ENCODE results near the gene SOCS6.
A peak's percentile ranks its signal among the peaks of the same experiment; 100 is the strongest.
"Not testable (repeated sequence)": the region's sequence is repeated elsewhere in the genome, so short reads cannot be mapped to it uniquely, and the experiment has no call there.

SOCS6 gene

DNA sequence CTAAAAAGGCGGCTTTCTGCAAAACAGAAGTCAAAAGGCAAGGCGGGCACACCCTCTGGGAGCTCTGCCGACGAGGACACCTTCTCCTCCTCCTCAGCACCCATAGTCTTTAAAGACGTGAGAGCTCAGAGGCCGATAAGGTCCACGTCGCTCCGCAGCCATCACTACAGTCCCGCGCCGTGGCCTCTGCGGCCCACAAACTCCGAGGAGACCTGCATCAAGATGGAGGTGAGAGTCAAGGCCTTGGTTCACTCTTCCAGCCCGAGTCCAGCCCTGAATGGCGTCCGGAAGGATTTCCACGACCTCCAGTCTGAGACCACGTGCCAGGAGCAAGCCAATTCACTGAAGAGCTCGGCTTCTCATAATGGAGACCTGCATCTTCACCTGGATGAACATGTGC is 36.1 kb downstream of the SOCS6 start:
- DNase-seq, result no peak

DNA sequence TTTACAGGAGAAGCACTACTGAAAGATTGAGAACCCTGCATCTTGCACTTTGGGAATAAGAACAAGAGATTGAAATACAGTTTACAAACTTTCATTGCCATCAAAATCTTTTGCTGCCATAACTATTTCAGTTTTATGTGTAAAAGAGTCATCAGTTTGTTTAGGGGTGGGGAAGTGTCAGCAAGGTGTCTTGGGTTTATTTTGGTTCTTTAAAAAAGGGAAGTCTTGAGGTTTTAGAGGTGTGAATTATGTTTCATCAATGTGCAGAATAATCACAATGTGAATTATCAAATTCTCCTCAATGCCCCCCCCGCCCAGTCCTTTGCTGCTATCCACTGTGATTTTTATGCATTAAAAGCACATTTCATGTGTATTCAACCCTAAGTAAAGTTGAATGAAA is 37.4 kb downstream of the SOCS6 start:
- DNase-seq, result no peak

DNA sequence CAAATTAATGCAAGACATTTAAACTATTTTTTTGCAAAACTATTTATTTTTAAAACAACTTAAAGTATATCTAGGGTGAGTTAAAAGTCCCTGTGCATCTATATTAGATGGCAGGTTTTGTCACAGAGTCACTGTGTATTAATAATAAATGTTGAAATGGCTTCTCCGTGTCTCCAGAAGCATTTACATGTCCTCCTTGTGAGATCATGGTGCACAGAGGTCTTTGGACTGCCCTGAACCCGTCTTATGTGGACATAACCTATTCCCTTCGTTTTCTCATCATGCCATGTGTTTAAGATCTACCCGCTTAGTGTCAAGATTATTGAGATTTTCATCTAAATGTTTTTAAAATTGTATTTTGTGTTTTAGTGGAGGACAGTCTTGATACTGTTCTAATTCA is 39.3 kb downstream of the SOCS6 start:
- no peak for DNase-seq

DNA sequence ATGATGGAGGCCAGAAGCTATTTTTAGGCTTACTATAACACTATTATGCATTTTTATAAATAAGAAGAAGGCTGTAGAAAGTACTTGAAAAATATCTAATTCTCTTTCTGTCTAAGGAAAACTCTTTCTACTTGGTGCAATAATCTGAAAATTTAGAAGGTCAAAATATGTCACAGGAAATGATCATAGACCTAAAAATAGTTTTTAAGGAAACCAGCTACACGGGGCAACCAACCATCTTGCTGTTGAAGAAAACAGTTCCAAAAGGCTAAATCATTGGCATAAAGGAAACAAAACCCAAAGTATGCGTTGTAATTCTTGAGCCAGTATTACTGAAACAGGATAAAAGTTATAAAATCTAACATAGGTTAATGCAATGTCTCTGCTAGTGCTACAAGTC is 40.2 kb downstream of the SOCS6 start:
- DNase-seq, result no peak

DNA sequence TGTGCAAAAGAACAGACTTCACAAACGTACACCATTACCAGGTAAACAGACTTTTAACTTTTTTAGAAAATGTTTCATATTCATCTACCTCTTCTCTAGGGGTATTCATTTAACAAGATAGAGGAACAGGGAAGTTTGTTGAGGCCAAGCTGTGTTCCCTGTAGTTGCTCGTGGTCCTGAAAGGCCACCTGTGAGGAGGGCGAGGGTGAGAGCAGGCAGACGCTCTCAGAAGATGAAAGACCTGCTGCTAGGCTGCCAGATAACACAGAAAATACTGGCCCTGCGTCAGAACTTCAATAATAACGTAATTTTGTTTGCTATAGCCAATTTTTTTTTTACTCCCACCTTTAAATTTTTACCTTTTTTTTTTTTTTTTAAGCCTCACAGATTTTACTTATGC is 42.0 kb downstream of the SOCS6 start:
- DNase-seq, result no peak

DNA sequence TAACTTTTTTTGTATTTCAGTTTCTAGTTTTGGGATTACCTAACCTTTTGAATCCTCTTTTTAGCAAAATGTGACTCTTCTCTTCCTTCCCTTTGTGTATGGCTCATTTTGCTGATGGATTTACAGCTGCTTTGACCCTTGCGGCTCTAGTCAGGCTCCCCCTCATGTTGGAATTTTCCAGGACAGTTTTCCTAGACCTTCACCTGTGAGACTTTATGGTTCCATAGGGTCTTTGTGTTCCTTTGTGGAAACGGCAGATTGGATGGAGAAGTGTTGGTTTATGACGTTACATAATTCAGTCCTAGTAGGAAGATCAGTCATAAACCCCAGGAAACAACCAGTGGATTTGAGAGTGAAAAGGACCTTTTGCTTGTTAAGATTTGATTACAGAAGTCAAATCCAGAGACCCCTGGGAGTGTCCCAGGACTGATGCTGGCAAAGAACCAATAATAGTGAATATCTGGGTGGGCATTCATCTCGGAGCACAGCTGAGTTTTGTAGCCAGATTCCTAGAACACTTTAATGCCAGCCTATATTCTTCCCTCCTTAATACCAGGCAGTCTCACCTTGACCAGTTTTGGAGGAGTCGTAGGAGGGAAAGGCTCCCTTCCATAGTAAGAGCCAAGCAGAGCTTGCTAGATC is 42.7 kb downstream of the SOCS6 start:
- peak in 1 of 2 donors; percentile 34 for DNase-seq

DNA sequence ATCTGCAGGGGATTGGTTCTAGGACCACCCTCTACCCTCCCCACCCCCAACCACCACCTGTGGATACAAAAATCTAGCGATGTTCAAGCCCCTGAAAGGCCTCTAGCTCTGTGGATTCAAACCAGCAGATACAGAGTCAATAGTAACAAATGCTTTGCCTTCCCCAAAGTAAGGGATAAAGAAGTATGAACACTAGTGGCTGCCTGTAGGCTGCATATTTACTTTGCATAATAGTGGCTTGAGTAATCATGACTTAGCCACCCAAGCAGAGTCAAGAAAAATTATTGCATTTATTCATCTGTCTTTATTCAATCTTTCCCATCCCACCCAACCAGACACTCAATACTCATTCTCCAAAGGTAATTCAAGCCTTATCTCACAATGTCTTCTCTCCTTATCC is 43.8 kb downstream of the SOCS6 start:
- no peak for DNase-seq

DNA sequence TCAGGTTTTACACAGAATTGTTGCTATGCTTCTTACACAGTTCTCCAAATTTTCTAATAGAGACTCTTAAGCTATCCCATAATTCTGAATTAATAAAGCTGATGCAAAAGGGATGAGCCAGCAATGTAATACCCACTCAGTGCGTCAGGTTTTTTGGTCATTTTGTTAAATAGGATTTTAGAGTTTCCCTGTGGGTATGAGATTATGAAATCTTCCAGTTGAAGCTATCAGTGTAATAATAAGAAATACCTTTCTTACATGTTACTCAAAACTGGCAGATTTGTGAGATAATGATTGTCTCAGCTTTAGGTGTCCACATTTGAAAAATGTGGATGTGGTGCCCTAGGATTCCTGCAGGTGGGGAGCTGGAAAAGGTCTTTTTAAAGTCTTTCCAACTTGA is 44.5 kb downstream of the SOCS6 start:
- no peak for DNase-seq

DNA sequence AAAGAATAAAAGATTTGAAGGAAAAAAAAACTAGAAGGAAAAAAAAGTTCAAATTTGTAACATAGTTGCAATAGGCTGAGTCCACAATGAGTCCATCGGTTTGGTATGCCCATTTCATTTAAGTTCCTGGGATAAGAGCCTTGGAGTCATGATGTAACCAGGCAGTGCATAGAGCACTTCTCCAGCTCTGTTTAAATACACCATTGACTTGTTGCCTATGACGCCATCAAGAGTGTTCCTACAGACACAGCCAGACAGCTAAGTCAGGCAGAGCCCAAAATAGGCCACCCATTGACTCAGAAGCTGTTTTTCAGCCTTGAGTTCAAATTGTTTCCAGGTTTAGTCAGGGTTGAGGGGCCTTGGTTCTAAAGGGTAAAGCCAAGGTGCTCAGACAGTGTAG is 44.9 kb downstream of the SOCS6 start:
- DNase-seq, result no peak

DNA sequence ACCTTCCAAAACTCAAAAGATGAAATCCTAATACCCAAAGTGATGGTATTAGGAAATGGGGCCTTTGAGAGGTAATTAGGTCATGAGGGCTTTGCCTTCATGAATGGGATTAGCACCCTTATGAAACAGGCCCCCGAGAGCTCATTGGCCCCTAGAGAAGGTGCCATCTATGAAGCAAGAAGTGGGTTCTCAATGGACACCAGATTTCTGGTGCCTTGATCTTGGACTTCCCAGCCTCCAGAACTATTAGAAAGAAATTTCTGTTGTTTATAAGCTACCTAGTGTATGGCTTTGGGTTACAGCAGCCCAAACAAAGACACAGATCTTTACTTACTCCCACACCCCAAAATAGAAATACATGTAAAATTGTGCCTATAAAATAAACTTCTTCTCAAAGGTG is 45.4 kb downstream of the SOCS6 start:
- no peak for DNase-seq

DNA sequence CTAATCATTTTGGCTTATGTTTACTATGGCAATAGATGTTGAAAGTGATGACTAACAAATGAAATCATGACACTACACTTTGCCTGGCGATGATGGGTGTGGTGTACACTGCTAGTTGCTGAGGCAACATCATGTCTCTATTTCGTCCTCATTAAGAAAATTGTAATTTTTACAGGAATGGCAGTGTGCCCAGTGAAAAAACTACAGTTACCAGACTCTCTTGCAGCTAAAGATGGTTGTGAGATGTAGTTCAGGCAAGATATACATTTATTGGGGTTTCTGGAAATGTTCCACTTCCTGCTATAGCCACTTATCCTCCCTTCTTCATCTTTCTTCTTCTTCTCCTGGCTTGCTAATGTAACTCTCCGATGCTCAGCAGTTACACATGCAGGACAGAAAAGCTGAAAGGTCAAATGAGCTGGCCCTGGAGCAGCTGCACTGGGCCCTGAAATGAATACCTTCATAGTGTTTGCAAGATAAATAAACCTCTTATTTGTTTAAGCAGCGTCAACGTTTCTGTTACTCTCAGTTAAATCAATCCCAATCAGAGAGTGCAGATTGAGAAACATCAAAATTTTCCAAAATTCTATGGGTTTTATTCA is 46.0 kb downstream of the SOCS6 start:
- DNase-seq, result no peak

DNA sequence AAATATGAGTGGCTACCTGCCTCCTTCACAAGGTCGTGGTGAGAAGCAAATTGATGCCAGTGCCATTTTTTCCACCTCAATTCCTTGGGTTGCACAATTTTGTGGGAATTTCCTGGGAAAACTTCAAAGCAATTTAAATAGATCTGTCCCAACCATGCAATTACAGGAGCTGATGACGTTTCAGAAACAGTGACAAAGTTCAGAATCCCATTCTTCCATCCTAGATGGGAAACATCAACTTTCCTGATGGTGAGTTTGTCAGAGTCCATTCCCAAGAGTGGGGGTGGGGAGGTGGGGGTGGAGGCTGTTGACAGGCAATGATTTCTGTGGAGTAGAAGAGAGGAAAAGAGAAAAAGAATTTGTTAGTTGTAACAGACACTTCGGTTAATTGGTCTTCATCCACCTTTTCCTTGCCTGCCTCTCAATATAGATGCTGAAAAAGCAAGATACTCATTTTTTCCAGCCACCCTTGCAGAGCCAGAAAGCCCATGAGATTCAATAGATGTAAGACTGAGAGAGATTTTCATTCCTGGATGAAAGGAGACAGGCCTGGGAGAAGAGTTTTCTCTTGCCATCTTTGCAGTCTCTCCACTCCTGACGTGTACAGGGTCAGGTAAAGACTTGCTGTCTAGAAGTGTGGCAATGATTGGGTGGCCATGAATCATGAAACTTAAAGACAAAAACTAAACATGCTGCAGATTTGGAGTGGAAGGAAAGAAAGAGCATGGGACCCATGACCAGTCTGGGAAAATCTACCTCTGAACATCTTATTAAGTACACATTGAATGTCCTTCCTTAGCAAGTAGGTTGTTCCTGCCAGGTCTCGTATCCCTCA is 47.3 kb downstream of the SOCS6 start:
- DNase-seq, result no peak

DNA sequence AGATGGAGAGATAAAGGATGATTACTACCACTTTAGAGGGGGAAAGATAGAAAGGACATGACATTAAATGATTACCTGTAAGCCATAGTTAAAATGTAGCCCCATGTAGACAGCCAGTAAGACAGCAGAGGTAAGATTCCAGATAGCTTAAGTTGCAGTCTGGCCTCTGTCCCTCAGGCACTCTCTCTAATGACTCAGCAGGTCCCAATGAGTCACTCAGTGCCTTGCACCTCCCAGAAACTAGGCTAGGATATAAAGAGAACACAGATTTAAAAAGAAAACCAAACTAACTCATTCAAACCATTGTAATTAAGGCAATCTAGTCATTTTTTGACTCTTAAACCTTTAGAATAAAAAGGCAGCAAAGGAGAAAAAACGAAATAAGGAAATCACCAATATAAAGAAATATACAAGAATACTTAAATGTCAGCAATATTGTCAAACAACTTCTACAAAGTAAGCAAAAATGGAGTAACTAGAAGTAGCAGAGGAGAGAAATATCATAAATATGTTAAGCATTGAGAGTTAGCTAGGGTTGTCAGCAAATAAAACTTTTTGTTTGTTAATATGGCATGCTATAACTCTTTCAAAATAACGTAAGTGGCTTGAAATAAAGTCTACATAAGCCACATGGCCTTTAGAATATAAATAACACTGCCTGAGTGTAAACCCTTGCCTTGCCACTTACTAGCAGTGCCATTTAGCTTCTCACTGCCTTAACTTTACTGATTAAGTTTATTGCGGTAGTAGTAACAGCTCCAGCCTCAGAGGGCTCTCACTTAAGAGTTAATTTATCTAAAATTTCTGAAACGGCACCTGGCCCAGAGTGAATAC is 48.5 kb downstream of the SOCS6 start:
- no peak for DNase-seq

DNA sequence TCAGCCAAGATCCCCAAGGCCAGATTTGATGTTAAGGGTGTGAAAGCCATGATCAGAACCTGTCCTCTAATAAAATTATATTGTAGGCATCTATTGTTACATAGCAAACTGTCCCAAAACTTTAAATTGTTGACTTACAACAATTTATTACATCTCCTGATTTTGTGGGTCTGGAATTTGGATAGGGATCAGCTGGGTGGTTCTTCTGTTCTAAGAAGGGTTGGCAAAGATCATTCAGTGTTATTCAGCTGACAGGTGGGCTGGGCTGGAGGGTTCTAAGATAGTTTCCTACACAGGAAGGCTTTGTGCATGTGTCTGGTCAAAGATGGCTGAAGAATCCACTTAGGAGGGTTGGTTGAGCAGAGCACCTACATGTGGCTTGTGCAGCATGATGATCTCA is 50.0 kb downstream of the SOCS6 start:
- no peak for DNase-seq

DNA sequence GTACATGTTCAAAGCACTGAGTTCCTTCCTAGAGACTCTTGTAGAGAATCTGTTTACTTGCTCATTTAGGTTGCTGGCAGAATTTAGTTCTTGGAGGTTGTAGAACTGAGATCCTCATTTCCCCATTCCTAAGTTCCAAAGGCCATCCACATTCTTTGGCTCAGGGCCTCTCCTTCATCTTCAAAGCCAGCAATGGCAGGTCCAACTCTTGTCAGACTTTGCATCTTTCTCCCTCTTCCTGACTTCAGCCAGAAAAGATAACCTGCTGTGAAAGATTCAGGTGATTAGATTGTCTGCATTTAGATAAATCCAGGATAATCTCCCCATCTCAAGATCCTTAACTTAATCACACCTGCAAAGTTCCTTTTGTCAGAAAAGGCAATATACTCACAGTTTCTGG is 51.1 kb downstream of the SOCS6 start:
- no peak for DNase-seq

DNA sequence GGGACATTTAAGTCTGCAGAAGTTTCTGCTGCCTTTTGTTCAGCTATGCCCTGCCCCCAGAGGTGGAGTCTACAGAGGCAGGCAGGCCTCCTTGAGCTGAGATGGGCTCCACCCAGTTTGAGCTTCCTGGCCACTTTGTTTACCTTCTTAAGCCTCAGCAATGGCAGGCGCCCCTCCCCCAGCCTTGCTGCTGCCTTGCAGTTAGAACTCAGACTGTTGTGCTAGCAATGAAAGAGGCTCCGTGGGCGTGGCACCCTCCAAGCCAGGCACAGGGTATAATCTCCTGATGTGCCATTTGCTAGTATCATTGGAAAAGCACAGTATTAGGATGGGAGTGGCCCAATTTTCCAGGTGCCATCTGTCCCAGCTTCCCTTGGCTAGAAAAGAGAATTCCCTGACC is 59.6 kb downstream of the SOCS6 start:
- DNase-seq, result not testable (repeated sequence)

DNA sequence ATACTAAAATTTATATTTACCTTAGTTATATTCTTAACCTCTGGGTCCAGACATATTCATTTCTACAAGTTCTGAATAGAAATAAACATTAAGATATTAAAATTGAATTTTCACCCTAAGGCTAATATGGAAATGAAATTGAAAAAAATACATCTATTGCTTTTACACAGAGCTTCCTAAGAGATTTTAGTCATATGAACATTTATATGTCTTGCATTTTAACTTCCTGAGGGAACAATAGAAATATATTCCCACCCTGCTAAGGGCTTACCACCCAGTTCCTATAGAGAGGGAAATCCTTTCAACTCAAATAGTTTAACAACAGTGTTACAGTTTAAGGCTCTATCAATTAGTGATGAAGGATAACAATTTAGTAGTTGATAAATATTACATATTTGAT is 60.5 kb downstream of the SOCS6 start:
- DNase-seq, result no peak

DNA sequence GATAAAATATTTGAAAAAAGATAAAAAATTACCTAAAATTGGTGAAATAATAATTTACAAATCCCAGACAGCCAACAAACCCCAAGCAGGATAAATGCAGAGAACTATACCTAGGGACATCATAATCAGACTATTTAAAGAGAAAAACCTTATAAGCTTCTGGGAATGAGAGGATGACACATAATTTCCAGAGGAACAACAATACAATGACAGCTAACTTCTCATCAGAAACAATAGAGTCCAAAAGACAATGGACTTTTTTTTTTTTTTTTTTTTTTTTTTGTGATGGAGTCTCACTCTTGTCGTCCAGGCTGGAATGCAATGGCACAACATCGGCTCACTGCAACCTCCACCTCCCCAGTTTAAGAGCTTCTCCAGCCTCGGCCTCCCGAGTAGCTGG is 65.2 kb downstream of the SOCS6 start:
- no peak for DNase-seq

DNA sequence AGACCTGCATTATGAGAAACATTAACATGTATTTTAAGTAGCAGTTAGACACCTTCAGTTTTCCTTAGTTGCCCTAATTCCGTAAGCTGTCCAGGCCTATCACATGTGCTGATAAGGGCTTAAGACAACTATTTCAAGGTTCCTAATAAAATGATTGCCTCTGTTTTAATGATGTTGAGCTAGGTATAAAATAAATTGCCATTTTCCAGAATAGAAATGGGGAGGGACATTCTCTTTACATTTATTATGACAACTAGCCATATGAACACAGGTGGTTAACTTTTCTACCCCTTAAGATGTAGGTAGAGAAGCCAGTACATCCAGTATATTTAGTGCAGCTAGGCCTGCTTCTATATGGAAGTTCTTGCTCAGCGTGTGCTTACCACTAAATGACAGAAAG is 65.9 kb downstream of the SOCS6 start:
- no peak for DNase-seq

DNA sequence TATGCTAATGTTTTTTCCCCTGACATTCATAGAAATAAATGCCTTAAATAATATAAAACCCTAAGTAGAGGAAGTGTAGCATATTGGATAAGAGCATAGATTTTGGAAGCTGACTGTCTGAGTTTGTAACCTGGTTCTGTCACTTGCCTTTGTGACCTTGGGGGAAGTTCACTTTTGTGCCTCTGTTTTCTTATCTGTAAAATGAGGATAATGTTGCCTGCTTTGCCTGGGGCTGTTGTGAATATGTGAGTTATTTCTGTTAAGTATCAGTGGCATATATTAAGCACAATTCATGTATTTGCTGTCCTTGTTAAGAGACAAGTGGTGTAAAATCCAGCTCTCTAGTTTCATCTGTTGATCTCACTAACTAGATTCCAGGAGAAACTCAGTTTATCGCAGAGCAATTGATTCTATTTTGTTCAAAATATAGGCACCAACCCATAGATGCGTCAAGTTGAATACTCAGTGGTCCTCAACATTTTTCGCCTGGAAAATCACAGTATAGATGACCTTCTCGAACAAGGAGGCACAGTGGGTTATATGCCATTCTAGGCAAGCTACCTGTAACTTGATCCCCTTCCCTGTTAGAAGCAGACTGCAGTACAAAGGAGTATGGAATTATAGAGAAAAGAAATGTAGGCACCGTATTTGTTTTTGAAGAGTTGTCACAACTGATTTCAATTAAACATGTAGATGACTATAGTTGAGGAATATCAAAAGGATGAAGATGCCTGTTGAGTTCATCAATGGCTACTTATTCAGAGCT is 67.0 kb downstream of the SOCS6 start:
- DNase-seq, result no peak

DNA sequence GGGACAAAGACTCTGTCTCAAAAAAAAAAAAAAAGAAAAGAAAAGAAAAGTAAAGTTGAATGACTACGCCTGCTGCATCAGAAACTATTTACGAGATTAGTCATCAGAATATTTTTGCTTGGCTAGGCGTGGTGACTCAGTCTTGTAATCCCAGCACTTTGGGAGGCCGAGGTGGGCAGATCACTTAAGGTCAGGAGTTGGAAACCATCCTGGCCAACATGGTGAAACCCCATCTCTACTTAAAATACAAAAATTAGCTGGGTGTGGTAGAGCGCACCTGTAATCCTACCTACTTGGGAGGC is 69.2 kb downstream of the SOCS6 start:
- DNase-seq, result not testable (repeated sequence)

DNA sequence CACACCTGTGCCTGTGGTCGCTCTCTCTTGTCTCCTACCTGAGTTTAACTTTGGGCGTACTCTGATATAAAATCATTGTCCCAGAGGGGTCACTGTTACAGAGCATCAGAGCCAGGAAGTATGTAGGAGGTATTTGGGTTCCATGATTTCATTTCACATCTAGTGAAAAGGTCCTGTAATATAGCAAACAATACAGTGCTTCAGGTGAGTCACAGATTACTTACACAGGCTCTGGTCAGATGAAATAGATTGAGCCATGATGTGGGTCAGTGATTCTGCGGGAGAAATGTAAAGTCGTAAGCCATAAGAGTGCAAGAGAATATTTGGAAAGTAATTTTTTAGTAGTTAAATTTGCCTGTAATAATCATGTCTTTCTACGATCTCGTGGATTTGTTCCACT is 70.2 kb downstream of the SOCS6 start:
- no peak for DNase-seq

DNA sequence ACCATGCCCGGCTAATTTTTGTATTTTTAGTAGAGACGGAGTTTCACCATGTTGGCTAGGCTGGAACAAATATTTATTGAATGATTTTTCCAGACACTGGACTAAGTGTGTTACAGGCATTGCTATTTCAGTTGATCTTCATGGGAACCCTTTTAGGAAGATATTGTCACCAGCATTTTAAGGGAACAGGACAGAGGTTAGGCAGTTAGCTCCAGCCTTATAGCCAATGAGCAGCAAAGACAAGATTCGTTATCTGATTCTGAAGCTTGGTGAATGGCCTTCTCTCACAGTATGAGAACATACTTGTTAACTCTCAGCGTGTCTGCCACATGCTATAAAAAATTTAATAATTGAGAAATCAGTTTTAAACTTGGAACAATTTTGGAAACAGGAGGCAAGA is 73.4 kb downstream of the SOCS6 start:
- DNase-seq, result no peak
